Inferior parietal cortex (tissue), 1 donor: Measurements from ENCODE around the gene PPAN.

ENCODE experiments used
- DNase-seq: peaks from one replicate; pipeline ENCODE4 v3.0.0-alpha.2; 2016; ENCODE audit errors: extremely low spot score

The PPAN gene

DNA sequence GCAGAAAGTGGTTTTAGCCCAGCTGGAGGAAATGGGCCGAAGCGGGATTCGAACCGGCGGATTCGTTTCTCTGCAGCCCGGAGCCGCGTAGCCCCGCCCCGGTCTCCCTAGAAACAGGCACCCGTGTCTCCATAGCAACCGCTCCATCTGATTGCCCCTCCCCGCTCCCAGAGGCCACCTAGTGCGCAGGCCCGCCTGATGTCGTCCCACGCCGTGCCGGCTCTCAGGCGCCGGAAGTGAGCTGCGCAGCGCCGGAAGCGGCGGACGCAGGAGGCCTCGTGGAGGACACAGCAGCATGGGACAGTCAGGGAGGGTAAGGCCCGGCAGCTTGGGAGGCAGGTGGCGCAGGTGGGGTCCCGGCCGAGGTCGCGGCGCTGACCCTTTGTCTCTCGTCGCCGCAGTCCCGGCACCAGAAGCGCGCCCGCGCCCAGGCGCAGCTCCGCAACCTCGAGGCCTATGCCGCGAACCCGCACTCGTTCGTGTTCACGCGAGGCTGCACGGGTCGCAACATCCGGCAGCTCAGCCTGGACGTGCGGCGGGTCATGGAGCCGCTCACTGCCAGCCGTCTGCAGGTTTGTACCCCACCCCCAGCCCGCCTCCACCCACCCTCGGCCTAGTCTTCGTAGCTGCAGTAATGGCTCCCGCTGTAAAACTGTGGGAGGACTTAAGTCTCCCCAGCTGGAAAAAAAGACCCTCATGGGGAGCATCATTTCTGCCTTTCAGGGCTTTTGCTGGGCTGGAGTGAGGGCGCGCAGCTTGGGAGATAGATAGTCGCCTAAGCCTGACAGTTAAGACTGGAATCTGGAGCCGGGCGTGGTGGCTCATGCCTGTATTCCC is at the start of gene PPAN:
Gene PPAN, plus strand, starts transcription at position 263 of the 837 bp plus-strand sequence. Its CDS starts 33 bp downstream, at position 296.
- DNase-seq: peak; percentile 97

DNA sequence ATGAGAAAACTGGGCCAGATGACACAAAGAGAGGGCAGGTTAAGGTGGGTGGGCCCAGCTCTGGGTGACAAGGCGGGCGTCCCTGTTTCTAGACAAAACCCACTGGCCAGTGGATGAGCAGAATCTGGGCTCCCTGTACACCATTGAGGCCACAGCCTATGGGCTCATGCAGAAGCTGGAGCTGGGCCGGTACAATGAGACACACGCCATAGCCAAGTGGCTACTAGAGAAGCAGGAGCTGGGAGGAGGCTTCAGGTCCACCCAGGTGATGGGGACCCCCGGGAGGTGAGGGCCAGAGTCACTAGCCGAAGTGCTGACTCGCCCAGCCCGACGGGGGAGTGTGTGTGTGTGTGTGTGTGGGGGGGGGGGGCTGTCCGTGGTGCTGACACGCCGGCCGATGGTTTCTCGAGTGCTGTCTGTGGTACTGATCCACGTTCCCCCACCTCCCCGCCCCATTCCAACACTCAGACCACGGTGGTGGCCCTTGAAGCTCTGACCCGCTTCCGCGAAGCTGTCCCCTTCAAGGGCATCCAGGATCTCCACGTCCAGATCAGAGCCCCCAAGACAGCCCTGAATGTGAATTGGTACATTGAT is 44.3 kb upstream of the PPAN start:
- no peak for DNase-seq

DNA sequence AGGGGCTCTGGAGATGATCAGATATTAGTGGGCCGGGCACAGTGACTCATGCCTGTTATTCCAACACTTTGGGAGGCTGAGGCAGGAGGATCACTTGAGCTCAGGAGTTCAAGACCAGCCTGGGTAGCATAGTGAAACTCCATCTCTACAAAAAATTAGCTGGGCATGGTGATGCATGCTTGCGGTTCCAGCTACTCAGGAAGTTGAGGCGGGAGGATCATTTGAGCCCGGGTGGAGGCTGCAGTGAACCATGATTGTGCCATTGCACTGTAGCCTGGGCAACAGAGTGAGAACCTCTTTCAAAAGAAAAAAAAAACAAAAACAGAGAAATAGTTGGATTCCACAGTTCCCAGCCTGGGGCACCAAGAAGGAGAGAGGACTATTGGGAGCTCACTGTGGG is 38.0 kb upstream of the PPAN start:
- DNase-seq: no peak

DNA sequence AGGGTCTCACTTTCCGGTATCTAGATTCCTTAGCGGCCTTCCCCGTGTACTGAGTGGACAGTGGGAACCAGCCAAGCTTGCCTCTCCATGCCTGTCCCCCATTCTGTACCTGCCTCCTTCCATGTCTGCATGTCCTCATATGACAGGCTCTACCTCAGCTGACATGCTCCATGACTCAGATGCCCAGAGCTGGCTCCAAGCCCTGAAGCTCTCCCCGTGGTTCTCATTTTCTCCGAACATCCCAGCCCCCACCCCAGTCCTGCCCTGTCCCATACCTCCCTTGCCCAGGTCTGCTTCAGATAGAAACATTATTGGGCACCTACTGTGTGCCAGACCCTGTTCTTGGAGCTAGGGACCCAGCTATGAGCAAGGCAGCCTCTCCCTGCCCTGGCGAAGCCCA is 37.1 kb upstream of the PPAN start:
- DNase-seq: no peak

DNA sequence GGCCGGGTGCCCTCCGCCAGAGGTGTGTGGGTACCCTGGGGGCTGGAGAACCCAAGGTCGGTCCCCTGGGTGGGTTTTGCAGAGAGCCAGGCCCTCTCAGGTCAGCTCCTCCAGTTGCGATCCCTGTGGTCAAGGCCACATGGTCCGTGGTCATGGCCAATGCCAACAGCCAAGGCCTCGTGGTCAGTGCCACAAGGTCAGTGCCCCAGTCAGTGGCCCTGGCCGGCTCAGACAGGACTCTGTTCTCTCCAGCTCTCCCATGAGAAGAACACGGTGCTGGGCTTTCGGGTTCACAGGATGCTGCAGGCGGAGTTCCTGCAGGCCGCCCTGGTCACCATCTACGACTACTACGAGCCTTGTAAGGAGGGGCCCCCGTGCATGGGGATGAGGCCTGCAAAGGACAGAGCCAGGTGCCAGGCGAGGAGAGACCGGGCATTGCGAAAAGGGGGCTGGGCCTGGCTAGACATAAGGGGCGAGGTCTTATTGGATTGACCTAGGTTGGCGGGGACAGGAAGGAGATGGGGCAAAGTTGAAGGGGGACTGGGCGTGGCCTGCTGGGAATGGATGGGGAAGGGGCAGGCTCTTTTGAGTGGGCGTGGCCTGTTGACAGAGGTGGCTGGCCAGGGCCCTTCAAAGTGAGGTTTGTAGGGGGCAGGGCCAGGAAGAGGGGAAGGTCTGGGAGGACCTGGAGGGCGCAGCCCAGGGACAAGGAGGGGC is 35.3 kb upstream of the PPAN start:
- DNase-seq: no peak

GRCh38 chr19:10074153-10074552 is 32.0 kb upstream of the PPAN start:
- DNase-seq: no peak

GRCh38 chr19:10076535-10076934 is 29.6 kb upstream of the PPAN start:
- no peak for DNase-seq

DNA sequence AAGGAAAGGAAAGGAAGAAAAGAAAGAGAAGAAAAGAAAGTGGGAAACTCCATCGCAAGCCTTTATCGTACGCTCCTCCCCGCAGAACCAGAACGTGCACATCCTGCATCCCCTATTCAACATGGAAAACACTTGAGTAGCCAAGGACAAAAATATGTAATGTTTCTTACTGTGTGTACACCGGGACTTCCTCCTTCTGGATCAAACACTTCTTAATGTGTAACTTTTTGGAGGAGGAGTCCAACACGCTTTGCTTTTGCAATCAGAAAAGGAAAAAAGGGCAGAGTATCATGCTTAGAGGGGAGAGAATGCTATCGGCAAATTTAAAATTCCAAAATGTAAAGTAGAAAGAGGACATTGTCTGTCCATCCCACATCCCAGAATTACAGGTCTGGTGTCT is 27.8 kb upstream of the PPAN start:
- no peak for DNase-seq

DNA sequence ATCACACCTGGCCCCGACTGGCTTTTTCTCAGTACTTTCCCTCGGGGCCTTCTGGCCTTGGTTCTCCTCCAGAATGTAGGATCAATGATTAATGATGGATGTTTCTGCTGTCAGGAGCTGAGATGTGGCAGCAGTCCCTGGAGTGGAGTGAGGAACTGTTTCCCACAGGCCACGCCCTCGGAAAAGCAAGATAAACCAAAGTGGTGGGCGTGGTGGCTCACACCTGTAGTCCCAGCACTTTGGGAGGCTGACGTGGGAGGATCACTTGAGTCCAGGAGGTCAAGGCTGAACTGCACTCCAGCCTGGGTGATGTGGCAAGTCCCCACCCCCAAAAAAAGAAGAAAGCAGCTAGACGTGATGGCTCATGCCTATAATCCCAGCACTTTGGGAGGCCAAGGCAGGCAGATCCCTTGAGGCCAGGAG is 27.1 kb upstream of the PPAN start:
- DNase-seq: no peak

GRCh38 chr19:10083911-10084310 is 22.3 kb upstream of the PPAN start:
- DNase-seq: no peak

DNA sequence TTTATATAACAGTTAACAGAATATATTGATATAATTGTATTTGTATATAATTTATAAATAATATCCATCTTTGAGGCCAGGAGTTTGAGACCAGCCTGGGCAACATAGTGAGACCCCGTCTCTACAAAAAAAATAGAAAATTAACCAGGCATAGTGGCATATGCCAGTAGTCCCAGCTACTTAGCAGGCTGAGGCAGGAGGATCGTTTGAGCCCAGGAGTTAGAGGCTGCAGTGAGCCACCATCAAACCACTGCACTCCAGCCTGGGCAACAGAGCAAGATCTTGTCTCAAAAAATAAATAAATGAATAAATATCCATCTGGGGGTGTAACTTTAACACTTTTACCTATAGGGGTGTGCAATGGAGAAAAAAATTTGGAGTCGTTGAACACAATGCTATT is 21.4 kb upstream of the PPAN start:
- DNase-seq: no peak

GRCh38 chr19:10085641-10086590 is 20.2 kb upstream of the PPAN start, which contains the start of gene SHFL:
SHFL (plus strand) TSS chr19:10086317; CDS start chr19:10086428, 111 bp downstream.
- peak; percentile 55 for DNase-seq

DNA sequence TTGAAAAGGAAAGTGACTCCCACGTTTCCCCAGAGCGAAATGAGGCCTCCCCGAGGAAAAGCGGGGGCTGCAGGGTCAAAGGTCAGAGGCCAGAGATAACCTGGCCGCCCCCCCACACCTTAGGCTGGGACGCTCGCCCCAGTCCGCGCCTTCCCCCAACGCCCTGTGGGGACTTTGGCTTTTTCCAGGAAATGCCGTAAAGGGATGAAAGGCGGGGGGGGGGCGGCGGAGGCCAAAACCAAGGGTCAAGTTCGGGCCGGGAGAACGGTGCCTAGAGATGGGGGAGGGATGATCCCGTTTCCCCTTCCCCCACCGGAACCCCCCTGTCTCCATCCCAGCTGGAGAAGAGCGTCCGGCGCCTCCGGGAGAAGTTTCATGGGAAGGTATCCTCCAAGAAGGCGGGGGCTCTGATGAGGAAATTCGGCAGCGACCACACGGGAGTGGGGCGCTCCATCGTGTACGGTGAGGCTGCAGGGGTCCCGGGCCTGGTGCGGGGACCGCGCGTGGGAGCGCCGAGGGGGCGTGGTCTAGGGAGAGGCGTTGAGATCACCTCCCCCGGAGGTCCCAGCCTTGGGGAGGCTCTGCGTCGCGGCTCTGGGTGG is 19.5 kb upstream of the PPAN start:
- DNase-seq: no peak

GRCh38 chr19:10087296-10088061 is 18.7 kb upstream of the PPAN start:
- no peak for DNase-seq

- no peak for DNase-seq
Measured at GRCh38 chr19:10088949-10089554, 17.1 kb upstream of the PPAN start.

DNA sequence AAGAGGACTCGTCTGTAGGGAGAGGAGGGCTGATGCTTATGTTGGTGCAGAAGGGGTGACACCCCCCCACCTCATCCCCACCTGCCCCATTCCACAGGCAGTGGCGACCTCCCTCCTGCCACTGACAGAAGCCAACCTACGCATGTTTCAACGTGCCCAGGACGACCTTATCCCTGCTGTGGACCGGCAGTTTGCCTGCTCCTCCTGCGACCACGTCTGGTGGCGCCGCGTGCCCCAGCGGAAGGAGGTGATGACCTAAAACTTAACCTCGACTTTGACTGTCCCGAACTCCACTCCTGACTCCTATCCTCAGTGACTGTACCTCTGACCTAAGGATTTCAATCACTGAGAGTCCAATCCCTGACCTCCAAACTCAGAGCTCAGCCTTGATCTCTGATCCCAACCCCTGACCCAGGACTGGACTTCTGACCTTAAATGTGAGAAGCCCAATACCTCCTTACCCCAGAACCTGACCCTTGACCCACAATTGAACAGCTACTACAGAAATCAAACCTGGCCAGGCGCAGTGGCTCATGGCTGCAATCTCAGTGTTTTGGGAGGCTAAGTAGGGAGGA is 16.3 kb upstream of the PPAN start:
- no peak for DNase-seq

DNA sequence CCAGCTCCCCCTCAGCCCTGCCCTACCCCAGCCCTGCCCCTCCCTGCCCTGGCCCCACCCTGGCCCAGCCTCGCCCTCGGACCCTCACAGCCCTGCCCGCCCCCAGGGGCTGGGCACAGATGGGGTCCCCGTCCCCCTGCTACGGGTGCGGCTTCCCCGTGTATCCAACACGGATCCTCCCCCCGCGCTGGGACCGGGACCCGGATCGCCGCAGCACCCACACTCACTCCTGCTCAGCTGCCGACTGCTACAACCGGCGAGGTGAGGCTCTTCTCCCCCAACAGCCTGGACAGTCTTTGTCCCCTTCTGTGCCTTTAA is 14.8 kb upstream of the PPAN start:
- DNase-seq: no peak

- no peak for DNase-seq
Measured at GRCh38 chr19:10091895-10092641, 14.1 kb upstream of the PPAN start.
